ENCODE data around the gene RPS6KA1.
"Not testable (repeated sequence)": the region's sequence is repeated elsewhere in the genome, so short reads cannot be mapped to it uniquely, and the experiment has no call there.

RPS6KA1 gene

GRCh38 chr1:26585471-26585870 lies 55.9 kb downstream of the RPS6KA1 start:
- no peak overlapping the region for H3K4me3 ChIP-seq (ENCODE audit: low read depth, low read length)
- TF ChIP-seq CTCF (IDR thresholded peaks at IDR 0.05; ENCODE audit: borderline replicate concordance, insufficient read depth, low read depth, low read length), result no peak

- no peak overlapping the region for H3K4me3 ChIP-seq (ENCODE audit: low read depth, low read length)
- no peak for TF ChIP-seq CTCF (IDR thresholded peaks at IDR 0.05; ENCODE audit: borderline replicate concordance, insufficient read depth, low read depth, low read length)
Measured at GRCh38 chr1:26593385-26593784, 63.8 kb downstream of the RPS6KA1 start.

- not testable (repeated sequence) for H3K4me3 ChIP-seq (ENCODE audit: low read depth, low read length)
Measured at GRCh38 chr1:26594593-26594992, 65.0 kb downstream of the RPS6KA1 start.

- TF ChIP-seq CTCF (IDR thresholded peaks at IDR 0.05; ENCODE audit: borderline replicate concordance, insufficient read depth, low read depth, low read length), result peak; percentile 48
- no peak overlapping the region for H3K4me3 ChIP-seq (ENCODE audit: low read depth, low read length)
Measured at GRCh38 chr1:26597629-26598039, 68.1 kb downstream of the RPS6KA1 start.

- no peak for TF ChIP-seq CTCF (IDR thresholded peaks at IDR 0.05; ENCODE audit: borderline replicate concordance, insufficient read depth, low read depth, low read length)
- H3K4me3 ChIP-seq (ENCODE audit: low read depth, low read length), result no peak overlapping the region
Measured at GRCh38 chr1:26598890-26599289, 69.3 kb downstream of the RPS6KA1 start.

- peak; percentile 60; the same call in 1 of the 2 replicates for TF ChIP-seq CTCF (IDR thresholded peaks at IDR 0.05; ENCODE audit: borderline replicate concordance, insufficient read depth, low read depth, low read length)
Measured at GRCh38 chr1:26602378-26602959, 72.9 kb downstream of the RPS6KA1 start.

GRCh38 chr1:26603856-26604255 lies 74.3 kb downstream of the RPS6KA1 start:
- H3K4me3 ChIP-seq (ENCODE audit: low read depth, low read length), result no peak overlapping the region
- no peak for TF ChIP-seq CTCF (IDR thresholded peaks at IDR 0.05; ENCODE audit: borderline replicate concordance, insufficient read depth, low read depth, low read length)

More at GRCh38 chr1:26602378-26602959, 72.9 kb downstream of the RPS6KA1 start:
- no peak overlapping the region for H3K4me3 ChIP-seq (ENCODE audit: low read depth, low read length)

Measured in GM12875 (cell line).